ENCODE measurements around the gene ROBO1.

Gene ROBO1

DNA sequence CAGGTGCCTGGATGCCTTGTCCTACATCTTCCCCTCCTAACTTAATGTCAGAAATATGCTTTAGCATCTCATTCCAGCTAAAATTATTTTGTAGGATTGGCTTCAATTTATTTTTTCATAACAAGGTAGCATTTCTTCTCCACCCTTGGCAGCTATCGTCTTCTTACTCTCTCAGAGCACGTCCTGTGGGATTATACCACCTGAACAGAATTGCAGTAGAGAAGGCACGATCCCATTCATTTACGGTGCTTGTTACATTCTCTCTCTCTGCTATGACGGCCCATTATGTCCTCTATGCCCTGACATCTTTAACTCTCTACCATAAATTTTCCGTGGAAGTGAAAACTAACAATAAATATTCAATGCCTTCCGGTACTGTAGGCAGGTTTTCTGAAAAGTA is 103.3 kb downstream of the ROBO1 start:
- DNase-seq = no peak

DNA sequence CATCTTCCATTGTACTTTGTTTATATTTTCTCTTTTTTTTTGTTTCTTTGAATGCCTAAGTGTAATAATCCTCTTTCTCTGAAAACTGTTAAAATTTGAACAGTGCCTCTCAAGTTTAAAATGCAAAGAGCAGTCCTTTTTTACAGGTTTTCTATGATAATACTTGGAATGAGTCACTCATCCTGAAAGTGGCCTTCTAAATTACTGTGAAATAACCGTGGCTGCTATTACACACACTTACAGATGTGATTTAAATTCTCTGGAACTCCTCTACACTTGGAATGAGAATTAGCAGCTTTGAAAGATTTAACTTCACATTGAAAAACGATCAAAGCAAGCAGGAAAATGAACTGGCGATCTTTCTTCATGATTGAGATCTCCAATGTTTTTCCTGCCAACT is 105.9 kb downstream of the ROBO1 start:
- DNase-seq = no peak

DNA sequence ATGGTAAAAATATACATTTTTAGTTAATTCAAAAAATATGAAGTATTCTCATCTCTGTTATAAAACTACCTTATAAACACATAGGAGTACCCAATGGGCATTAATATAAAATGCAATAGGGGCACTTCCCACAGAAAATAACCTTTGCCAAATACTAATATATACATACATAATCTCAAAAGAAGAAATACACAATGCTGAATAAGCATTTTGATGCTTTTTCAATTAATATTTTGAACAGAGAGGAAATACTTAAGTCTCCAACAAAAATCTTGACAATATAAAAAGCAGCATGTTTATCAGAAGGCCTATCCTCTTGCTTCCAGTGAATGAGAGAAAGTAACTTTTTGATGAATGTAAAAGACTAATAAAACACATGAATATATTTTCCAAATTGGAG is 110.7 kb downstream of the ROBO1 start:
- DNase-seq = no peak

DNA sequence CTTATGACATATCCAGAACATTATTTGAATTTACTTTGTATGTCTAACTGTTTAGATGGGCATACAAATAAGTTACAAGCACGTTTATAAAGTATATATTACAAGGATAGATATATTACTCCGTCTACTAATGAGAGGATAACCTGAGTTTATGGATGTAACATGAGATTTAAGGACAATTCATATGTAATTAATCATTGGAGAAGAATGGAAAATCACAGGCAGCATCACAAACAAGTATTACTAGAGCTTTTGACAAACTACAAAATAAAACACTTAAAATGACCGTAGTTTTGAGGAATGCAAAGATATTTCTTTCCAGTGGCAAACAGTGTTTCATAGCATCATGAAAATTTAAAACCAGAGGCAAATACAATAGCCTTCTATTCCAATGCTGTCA is 113.8 kb downstream of the ROBO1 start:
- DNase-seq = no peak

DNA sequence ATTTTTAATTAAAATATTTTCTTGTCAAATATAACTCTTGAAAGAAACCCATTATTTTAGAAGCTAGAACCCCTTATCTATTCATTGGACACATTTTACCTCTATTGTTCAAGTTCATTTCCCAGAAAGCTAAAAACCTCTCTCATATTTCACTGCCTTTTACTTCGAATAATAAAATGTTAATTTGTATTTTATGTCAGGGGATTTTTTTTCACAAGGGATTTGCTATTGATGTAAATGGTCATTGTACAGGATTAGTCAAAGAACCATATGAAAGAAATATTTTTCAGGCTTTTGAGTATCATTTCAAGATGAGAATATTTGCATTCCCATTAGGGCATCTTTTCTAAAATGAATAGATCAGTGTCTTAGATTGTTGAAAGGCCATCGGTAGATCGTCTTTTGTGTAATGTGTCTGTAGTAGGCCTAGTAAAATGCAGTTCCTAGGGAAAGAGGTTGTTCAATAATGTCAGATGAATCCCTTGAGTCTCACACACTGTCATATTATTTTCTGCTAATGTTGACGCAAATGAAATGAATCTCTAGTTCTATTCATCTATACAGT is 114.5 kb downstream of the ROBO1 start:
- DNase-seq = no peak

DNA sequence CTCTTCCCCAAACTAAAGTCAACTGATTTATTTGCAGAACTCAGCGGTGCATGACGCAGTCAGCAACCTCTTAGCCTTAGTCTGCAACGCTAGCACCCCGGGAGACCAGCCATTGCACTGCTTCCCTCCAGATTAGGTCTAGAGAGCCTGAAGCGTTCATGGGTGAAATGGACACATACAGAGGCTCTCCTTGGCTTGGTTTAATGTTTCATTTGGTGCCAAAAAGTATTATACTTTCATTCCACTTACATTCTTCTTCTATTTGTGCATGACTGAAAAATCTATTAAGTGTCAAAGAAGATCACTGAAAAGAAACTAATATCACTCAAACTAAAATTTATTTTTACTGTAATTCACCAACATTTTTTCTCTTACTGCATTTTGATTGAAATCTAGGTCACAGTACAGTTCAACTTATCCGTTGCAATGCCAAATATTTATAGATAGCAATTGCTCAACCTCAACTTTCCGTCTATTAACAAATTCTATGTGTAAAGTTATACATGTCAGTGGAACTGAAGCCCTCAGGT is 116.2 kb downstream of the ROBO1 start:
- no peak for DNase-seq

DNA sequence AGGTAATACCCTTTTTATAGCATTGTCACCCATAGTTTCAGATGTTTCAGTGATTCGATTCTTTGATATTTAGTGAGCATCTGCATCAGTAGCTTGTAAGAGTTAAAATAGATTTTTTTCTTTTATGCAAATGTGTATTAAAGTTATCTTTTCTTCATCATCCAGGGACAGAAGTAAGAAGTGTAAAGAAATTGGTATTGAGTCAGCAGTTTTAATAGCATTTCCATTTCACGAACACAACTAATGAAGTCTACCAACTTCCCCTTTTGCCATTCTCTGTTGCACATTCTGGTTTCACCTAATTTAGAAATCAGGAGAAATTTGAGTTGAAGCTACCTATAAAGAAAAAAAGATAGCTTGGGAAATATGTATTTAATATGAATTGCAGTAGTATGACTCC is 127.9 kb downstream of the ROBO1 start:
- DNase-seq = no peak

DNA sequence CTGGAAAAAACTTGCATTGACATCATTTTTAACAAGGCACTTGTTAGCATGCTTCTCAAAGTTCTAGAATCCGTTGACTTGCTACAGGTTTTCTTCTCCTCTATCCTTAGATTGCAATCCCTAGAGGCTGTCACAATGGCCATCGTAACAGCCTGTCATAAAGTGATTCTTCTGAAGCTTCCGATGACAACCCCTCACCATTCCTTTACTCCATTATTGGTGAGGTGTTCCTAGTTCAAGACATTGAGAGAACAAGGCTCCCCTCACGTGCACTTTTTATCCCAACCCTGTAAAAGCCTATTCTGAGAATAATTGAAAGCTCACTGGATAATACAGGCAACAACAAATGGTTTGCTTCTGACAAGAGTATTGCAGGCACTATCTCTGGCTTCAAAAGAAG is 131.4 kb downstream of the ROBO1 start:
- DNase-seq = no peak

DNA sequence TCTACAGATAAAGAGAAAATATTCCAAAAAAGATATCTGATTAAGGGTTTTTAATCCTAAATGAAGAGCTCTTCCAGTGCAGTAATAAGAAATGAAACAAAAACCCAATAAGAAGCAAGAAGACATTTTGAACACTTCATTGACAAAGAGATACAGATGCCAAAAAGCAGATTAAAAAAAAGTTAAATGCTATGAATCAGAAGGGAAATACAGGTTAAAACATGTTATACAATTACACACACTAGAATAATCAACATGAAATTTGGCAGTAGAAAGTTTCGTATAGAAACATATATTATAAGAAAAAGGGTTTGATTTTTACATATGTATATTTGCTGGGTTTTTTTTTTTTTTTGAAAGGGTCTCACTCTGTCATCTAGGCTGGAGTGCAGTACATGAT is 135.0 kb downstream of the ROBO1 start:
- DNase-seq = no peak

DNA sequence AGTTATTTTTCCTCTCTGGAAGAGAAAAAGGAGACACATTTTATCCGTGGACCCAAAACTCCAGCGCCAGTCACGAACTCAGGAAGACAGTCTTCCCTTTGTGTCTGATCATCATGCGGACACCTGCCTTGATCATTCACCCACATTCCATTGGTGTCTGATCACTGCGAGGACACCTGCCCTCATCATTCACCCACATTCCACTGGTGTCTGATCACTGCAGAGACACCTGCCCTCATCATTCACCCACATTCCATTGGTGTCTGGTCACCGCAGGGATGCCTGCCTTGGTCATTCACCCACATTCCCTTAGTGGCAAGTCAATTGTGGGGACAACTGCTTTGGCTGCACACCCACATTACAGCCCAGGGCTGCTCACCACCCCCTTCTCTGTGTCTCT is 148.9 kb downstream of the ROBO1 start:
- no peak for DNase-seq

DNA sequence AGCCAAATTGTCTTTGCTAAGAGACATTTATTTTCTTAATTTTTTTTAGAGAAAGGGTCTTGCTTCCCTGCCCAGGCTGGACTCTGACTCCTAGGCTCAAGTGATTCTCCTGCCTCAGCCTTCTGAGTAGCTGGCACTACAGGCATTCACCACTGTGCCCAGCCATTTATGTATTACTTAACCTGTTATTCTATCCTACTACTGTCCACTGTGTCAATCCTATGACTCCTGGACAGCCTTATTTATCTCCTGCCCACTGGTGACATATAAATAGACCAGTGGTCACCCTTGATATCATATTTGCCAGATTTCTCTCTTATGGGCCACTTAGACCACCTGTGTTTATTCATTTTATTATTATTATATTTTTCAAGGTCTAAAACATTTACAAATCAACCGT is 161.4 kb downstream of the ROBO1 start:
- no peak for DNase-seq

DNA sequence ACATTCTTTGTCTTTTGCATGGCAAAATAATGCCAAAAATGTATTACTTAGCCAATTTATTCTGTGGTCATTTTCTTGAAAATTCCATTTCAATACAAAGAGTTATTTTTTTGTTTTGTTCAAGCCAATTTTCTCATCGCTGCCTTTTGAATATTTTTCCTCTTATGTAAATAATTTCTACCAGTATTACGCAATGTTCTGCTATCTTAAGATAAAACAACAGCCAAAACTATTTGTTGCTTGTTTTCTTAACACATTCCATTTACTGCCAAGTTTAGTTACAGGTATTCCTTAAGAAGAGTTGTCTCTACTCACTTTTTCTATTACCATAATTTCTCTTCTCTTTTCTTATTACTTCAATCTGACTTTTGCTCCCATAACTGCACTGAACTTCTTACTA is 163.1 kb downstream of the ROBO1 start:
- DNase-seq = no peak

DNA sequence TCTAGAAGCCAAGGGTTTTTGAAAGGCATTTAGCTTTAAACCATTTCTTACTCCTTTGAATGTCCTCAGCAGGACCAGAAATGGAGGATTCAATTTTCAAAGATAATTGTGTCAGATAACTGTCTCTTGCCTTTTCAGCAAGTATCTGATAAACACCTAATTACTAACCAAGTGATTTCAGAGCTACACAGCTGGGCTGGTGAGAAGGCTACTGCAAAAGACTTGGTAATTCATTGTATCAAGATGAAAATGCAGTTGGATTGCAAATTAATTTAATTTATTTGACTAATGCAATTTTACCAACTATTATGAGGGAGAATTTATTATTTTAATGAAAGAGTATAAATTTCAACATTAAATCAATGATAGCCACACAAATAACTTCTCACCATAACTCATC is 165.4 kb downstream of the ROBO1 start:
- DNase-seq = no peak

DNA sequence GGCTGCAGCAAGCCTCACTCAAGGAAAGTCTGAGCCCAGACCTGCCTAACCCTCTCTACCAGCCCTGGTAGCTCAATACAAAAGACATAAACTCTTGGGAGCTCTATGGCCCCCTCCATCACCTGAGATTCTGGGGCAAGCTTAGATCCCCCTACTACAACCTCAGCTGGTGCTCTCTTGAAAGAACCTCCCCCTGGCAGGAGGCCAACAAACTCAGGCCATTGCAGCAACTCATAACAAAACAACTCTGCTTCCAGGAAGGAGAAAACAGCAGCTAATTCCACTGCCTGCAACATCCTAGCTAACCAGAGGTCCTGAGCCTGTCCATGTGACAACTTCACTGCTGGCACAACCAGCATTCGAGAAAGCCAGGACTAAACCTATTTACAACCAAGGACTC is 169.2 kb downstream of the ROBO1 start:
- DNase-seq = no peak

DNA sequence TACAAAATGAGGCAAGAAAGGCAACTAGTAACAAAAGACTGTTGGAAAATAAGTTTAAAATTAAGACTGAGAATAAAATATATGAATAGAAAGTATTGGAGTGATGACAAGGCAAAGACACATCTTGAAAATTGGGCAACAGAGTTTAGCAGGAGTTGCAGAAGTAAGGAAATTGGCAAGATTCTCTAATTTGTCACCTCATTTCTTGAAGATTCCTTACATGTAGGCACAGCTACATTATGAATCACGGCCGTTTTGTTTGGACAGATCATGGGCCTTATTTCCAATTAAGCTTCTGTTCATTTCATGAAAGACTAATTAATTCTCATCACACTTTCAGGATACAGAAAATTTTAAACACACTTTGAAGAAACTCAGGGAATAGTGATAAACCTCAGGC is 170.1 kb downstream of the ROBO1 start:
- no peak for DNase-seq

DNA sequence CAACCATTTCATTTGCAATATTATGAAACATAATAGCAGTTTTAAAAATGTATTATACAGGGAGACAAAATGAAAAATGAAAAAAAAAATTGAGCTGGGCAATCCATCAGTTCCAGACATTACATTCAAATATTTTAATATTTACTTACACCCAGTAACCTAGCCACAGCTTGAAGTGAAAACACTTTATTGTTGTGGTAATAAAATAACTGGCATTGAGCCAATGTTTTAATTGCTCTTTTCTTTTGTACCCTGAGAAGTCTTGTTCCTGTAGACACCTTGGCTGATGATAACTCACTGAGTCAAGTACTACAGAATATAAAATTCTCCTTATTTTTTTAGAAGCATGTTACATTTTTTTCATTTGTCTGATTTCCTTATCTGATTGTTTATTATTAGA is 180.6 kb downstream of the ROBO1 start:
- no peak for DNase-seq

DNA sequence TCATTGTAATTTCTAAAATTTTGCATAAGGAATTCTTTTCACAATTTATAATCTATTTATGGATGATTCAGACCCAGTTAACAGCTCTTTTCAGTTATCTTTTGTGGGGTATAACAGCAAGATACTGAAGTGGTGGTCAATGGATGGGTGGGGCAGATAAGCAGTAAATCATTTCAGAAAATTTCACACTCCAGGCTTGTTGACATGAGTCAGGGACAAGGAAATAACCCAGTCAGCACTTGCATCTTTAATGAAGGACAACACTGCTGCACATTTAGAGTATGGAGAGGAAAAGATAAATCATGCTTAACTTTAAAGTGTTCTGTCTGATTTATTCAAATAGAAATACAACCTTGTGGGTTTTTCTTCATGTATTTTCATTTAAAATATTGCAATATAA is 181.6 kb downstream of the ROBO1 start:
- no peak for DNase-seq

DNA sequence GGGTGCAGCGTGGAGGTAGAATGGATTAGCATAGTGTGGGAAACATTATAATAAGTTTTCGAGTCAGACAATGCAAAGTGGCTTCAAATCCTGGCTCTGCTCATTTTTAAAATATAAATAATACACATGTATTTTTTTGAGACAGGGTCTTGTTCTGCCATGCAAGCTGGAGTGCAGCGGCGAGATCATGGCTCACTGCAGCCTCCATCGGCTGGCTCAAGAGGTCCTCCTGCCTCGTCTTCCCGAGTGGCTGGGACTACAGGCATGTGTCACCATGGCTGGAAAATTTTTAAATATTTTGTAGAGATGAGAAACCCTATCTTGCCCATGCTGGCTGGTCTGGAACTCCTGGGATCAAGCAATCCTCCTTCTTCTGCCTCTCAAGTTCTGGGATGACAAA is 194.9 kb downstream of the ROBO1 start:
- DNase-seq = no peak

DNA sequence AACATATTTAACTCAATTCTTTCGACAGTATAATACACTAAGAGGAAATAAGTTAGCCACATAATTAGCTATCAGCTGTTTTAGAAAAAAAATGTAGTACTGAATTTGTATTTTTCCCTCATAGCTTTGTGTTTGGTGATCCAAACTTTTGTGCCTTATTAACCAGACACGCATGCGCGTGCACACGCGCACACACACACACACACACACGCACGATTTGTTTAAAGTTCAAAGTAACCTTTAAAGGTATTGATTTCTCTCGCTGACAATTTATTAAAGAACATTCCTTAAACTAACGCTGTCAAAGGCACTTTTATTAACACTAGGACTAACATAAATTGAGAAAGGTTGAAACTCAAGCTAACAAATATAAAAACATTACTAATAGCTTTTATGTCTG is 198.9 kb downstream of the ROBO1 start:
- no peak for DNase-seq

DNA sequence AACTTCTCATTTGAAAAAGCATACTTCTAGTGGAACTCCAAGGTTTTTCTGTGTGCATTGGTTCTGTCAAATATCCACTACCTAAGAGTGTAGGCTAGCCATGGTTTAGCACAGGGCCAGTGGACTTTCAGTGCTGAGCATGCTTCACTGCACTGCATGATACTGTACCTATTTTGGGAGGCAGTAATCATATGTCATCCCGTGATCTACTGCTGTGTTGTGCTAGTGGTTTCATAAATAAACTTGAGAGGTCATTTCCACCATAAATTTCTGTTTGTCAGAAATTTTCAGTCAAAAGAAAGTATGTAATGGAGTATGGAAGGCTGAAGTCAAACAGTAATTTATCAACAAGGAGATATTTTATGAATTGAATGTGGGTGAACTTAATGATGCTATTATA is 203.6 kb downstream of the ROBO1 start:
- no peak for DNase-seq

DNA sequence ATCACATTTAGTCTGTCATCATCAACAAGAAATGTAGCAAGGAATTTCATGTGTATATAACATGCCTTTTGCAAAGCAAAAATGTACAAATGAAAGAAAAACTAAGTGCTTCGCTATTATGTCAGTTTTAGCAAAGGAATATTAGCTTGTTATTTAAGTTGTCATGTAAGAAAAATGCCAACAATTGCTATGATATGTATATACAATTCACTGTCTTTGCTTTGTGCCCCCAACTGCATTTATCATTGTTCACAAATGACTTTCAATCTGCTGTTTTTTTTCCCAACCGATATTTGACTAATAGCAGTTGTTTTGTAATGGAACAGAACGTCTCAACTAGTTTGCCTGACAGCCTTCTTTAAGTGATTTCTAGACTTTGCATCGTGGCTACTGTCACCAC is 207.1 kb downstream of the ROBO1 start:
- no peak for DNase-seq

DNA sequence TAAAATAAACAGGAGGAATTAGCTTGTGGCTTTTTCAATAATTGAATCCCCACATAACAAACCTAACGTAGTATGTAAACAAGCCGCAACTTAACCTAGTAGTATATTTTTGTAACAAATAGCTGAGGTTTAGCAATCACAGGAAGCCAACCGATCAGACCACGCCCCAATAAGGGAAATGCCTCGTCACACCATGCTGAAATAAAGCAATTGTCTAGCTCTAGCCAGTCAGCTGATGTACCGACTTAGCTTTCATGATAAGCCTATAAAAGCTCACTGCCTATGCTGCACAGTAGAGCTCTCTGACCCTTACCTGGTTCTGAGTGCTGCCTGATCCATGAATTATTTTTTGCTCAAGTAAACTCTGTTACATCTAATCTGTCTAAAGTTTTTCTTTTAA is 208.9 kb downstream of the ROBO1 start:
- no peak for DNase-seq

DNA sequence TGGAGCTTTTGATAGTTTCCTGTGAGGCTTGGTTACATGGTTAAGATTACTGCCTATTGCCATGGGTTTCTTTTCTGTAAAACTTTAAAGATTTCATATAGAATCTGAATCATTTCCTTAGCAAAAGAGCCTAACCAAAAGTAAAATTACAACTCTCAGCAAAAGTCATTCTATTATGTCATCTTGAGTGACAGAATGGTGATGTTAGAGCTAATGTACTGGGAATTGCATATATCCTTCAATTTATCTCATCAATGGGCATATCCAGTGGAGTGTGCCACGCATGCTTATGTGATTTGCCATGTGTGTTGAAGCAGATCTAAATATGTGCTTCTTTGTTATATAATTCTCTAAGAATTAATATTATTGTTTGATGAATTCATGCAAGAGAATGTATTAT is 212.1 kb downstream of the ROBO1 start:
- no peak for DNase-seq

DNA sequence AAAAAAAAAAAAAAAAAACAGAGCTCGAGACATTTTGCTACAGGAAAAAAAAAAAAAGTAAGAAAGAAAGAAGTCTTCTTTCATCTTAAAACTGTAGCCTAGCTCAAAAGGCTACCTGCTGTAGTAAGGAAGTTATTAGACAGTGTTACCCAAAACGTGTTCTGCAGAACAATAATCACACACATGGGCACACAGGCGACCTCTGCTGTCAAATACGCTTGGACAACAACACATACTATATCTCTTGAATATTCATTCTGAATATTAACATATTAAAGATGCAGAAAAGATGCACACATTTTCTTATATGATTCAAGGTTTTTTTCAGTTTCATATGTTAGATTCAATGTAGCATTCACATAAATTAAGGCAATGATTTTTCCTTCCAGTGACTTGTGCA is 215.8 kb downstream of the ROBO1 start:
- DNase-seq = no peak

DNA sequence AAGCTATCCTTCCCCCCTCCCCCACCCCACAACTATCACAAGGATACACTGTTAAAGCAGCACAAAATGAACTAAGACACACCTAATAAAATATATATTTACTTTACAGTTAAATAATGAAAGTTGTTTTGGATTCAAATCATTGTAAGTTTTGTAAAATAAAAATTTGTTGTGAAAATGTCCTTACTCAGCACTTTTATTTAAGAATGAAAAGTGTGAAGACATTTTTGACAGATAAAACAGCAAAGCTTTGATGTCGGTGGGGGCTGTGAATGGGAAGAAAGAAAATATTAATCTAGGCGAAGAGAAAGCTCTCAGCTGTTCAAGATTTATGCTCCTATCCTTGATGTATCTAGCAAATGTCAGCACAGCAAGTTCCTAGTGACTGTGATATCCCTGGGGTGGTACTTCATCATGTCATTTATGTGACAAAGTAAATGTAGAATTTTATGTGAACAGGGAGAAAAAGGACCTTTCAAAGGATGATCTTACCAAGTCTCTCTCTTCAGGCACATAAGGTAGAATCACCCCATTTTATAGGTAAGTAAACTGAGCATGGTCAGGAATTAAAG is 216.4 kb downstream of the ROBO1 start:
- DNase-seq = no peak

Measured in activated CD4-positive, alpha-beta T cell treated with anti-CD3 and anti-CD28 coated beads for 4 hours (primary cell).